ENCODE measurements around the gene WHRN.

GRCh38 chr9:114356792-114357191 is 148.5 kb downstream of the WHRN start:
- no peak for TF ChIP-seq POLR2AphosphoS5 (IDR thresholded peaks at IDR 0.05; ENCODE audit: borderline replicate concordance, low read depth, low read length)
- no peak for TF ChIP-seq EZH2 (IDR thresholded peaks at IDR 0.05)

Measured in SK-N-MC (cell line).